ENCODE results near the gene PLXNA2. TPM values are rescaled to one million over a fixed set of nuclear protein-coding genes. Genes with fewer than 3 reads are reported as not detected.

PLXNA2 gene
- total and polyA plus RNA-seq, 2 of the 4 experiments (the other 2 are of a cell fraction) = 0.72 to 1.1 TPM

- peaks cover 33% of the 10 kb centered on the region for H3K27me3 ChIP-seq (ENCODE audit: control insufficient read depth, insufficient read depth, low read length)
- H3K9me1 ChIP-seq (ENCODE audit: insufficient read depth, low read length) = no peaks in the 10 kb centered on the region
- in situ Hi-C loops (cut with MboI; ENCODE audit: low sequenced_read_pairs) (loop anchor here (5.0 kb wide), 1 partner anchor 226 kb away; no protein-coding TSS in a partner anchor), intact Hi-C loops (cut with micrococcal nuclease) (loop anchor here (5.0 to 10.0 kb wide), 2 partner anchors 361 to 1106 kb away; no protein-coding TSS in a partner anchor), dilution Hi-C loops (cut with HindIII; ENCODE audit: low sequenced_read_pairs, unreplicated experiment) (no loop called here)
- H3K9ac ChIP-seq (ENCODE audit: low read depth, low read length) = no peak overlapping the region
- no TSS peak for BruUV-seq (replicated peaks)
- H3K4me3 ChIP-seq (ENCODE audit: insufficient read depth, low read depth, low read length) = no peak overlapping the region
- H2BK120ac ChIP-seq (ENCODE audit: low read depth, low read length) = no peak overlapping the region
- no peak overlapping the region for H2AFZ ChIP-seq (replicated peaks; ENCODE audit: low read length, poor library complexity)
- ChIA-PET POLR2A (ENCODE audit: unreplicated experiment) (interaction anchor here (0.6 kb wide), 1 partner anchor 8 kb away, joined by 5 read pairs; no protein-coding TSS in a partner anchor), CTCF (no interaction called here)
- H3K23ac ChIP-seq (ENCODE audit: low read depth, low read length) = no peak overlapping the region
- H3K79me1 ChIP-seq (ENCODE audit: low read depth in 1 of 2, low read length in 2 of 2) = no peaks in the 10 kb centered on the region
- peaks cover 6% of the 10 kb centered on the region for H3K4me1 ChIP-seq (ENCODE audit: control insufficient read depth, insufficient read depth, low read length)
- no peak overlapping the region for H3K56ac ChIP-seq (ENCODE audit: extremely low read depth, insufficient read depth, low read length)
- no peak overlapping the region for H4K91ac ChIP-seq (ENCODE audit: insufficient read depth, low read depth, low read length)
- no peak overlapping the region for H4K5ac ChIP-seq (ENCODE audit: low read depth, low read length)
- no peak for ATAC-seq (ENCODE audit: low read depth)
- no peak overlapping the region for H2AK9ac ChIP-seq (replicated peaks; ENCODE audit: low read depth, low read length, poor library complexity)
- no peak overlapping the region for H3K4me2 ChIP-seq (ENCODE audit: low read depth, low read length)
- no peak overlapping the region for H3K14ac ChIP-seq (replicated peaks; ENCODE audit: low read depth, low read length)
- H2BK20ac ChIP-seq (ENCODE audit: low read depth, low read length) = no peak overlapping the region
- H2BK5ac ChIP-seq (ENCODE audit: low read depth, low read length, poor library complexity, severe bottlenecking) = no peak overlapping the region
- no peak overlapping the region for H4K8ac ChIP-seq (ENCODE audit: low read depth in 2 of 2, low read length in 2 of 2)
- no peak for DNase-seq
- no peaks in the 10 kb centered on the region for H4K20me1 ChIP-seq (ENCODE audit: insufficient read depth, low read length)
- H2BK15ac ChIP-seq (ENCODE audit: low read depth, low read length) = no peak overlapping the region
- no peak for TF ChIP-seq USF2 (IDR thresholded peaks at IDR 0.05; ENCODE audit: low read depth, low read length)
- TF ChIP-seq CTCF (conservative IDR thresholded peaks at IDR 0.05; ENCODE audit: low read depth, low read length) = no peak
- TF ChIP-seq MAZ (IDR thresholded peaks at IDR 0.05; ENCODE audit: borderline replicate concordance, low read depth, low read length) = no peak
- TF ChIP-seq CEBPB (IDR thresholded peaks at IDR 0.05; ENCODE audit: low read depth, low read length) = no peak
- TF ChIP-seq ELK1 (IDR thresholded peaks at IDR 0.05; ENCODE audit: borderline replicate concordance, low read depth, low read length) = no peak
- TF ChIP-seq POLR2A (IDR thresholded peaks at IDR 0.05; ENCODE audit: low read depth, low read length) = no peak
- no peak for TF ChIP-seq CHD1 (IDR thresholded peaks at IDR 0.05; ENCODE audit: low read depth, low read length)
- TF ChIP-seq MXI1 (IDR thresholded peaks at IDR 0.05; ENCODE audit: borderline replicate concordance, low read depth, low read length) = no peak
- no peak for TF ChIP-seq RAD21 (IDR thresholded peaks at IDR 0.05; ENCODE audit: low read length)
- TF ChIP-seq BHLHE40 (IDR thresholded peaks at IDR 0.05; ENCODE audit: low read depth, low read length) = no peak
- H3K18ac ChIP-seq (ENCODE audit: low read depth, low read length) = no peak overlapping the region
- no peaks in the 10 kb centered on the region for H3K9me3 ChIP-seq (ENCODE audit: control insufficient read depth, insufficient read depth, low read length)
- 57% methylated on average over 1 of the region's 7 CpGs; no CpG with 5 or more reads in 1 of the 2 experiments for WGBS, 2 experiments (ENCODE audit: extremely low coverage in 2 of 2, insufficient read length in 1 of 2)
- H3K4ac ChIP-seq (ENCODE audit: low read depth, low read length) = no peak overlapping the region
- no peak overlapping the region for H2AK5ac ChIP-seq (ENCODE audit: low read depth, low read length)
- H3K27ac ChIP-seq (ENCODE audit: insufficient read depth, low read length) = no peak overlapping the region
- no peaks in the 10 kb centered on the region for H3K36me3 ChIP-seq (ENCODE audit: control insufficient read depth, insufficient read depth, low read length)
These were observed 4.2 kb upstream of the PLXNA2 start for GRCh38 chr1:208248307-208248801.
